Activated CD8-positive, alpha-beta memory T cell treated with anti-CD3 and anti-CD28 coated beads, Interleukin-2, amount 50 U/mL, for 1 hour (primary cell): ENCODE data around the gene GIPC2.
A peak's percentile ranks its signal among the peaks of the same experiment; 100 is the strongest.
"Not testable (repeated sequence)": the region's sequence is repeated elsewhere in the genome, so short reads cannot be mapped to it uniquely, and the experiment has no call there.

Experiments used
- DNase-seq: peaks from one replicate; pipeline ENCODE4 v3.0.0-alpha.2; 2020; ENCODE audit errors: extremely low read depth

Gene GIPC2

GRCh38 chr1:78095593-78095992 is 49.8 kb downstream of the GIPC2 start:
- no peak for DNase-seq

GRCh38 chr1:78096017-78096416 is 50.3 kb downstream of the GIPC2 start:
- no peak for DNase-seq

DNA sequence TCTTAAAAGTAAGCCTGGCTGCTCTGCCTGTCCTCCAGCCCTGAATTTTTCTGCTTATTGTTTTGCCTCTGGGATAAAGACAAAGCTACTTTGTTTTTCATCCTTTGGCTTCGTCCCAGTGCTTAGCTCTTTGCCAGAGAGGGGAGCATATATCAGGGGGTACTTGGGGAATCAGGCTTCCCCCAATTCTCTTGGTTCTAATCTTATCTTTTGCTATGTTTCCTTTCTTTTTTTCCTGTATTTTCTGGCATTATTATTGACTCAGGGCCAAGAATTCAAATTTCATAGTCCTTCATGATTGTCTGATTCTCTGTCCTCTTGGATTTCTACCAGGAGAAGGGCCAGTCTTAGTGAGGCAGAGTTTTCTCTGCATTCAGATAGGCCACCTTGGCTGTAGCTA is 51.2 kb downstream of the GIPC2 start:
- DNase-seq = no peak

DNA sequence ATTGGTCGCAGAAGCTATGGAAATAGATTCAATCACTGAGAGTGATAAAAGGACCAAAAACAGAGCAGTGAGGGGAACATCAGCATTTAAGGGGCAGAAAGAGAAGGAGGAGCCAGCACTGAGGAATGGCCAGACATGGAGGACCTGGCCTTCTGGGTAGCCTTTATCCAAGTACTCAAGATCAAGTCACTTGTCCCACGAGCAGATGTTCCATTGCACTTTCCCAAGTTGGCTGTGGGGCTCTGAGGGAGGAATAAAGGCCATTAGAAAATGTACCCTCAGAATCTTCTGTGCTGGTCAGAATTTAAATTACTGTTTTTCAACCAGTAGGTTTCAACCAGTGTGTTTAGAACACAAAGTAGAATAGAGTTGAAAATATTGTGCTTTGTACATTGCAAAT is 55.3 kb downstream of the GIPC2 start:
- no peak for DNase-seq

- DNase-seq = no peak
Measured at GRCh38 chr1:78101514-78101913, 55.7 kb downstream of the GIPC2 start.

GRCh38 chr1:78102082-78102481 is 56.3 kb downstream of the GIPC2 start:
- DNase-seq = no peak

DNA sequence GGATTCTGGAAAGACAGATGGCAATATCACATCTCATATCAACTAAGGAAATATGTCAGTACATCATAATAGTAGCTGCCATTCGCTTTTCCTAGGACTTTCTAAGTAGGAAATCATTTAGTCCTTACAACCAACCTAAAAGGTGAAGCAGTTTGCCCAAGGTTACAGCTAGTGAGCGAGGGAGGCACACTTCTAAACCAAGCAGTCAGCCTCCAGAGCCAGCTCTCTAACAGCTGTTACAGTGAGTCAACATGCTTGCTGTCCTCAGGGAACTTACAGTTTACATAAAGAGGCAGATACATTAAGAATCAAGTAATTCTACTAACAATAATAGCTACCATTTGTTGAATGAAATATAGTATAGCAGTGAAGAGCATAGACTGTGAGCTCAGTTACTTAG is 57.1 kb downstream of the GIPC2 start:
- DNase-seq = no peak

DNA sequence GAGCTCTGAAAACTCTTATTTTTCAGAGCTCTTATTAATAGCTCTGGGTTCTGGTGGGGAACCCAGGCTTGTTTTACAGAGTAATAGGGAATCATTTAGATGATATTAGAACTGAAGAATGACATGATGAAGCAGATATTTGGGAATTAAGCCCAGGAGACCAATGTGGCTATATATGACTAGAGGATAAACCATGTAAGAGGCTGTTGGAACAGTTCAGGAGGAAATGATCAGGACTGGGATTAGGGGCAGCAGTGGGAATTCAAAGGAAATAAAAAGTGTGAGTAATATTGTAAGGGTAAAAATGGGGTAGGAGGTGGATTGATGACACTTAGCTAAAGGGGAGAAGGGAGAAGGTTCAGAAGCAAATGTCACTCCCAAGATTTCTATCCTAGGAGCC is 58.6 kb downstream of the GIPC2 start:
- DNase-seq = no peak

DNA sequence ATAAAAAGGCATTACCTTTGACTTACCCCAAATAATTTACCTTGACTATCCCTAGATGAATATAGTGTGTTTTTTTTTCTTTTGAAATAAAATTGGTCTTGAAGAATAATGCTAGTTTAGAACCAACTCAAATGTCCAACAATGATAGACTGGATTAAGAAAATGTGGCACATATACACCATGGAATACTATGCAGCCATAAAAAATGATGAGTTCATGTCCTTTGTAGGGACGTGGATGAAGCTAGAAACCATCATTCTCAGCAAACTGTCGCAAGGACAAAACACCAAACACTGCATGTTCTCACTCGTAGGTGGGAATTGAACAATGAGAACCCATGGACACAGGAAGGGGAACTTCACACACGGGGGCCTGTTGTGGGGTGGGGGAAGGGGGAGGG is 63.9 kb downstream of the GIPC2 start:
- not testable (repeated sequence) for DNase-seq

- no peak for DNase-seq
Measured at GRCh38 chr1:78113156-78113916, 67.6 kb downstream of the GIPC2 start.

DNA sequence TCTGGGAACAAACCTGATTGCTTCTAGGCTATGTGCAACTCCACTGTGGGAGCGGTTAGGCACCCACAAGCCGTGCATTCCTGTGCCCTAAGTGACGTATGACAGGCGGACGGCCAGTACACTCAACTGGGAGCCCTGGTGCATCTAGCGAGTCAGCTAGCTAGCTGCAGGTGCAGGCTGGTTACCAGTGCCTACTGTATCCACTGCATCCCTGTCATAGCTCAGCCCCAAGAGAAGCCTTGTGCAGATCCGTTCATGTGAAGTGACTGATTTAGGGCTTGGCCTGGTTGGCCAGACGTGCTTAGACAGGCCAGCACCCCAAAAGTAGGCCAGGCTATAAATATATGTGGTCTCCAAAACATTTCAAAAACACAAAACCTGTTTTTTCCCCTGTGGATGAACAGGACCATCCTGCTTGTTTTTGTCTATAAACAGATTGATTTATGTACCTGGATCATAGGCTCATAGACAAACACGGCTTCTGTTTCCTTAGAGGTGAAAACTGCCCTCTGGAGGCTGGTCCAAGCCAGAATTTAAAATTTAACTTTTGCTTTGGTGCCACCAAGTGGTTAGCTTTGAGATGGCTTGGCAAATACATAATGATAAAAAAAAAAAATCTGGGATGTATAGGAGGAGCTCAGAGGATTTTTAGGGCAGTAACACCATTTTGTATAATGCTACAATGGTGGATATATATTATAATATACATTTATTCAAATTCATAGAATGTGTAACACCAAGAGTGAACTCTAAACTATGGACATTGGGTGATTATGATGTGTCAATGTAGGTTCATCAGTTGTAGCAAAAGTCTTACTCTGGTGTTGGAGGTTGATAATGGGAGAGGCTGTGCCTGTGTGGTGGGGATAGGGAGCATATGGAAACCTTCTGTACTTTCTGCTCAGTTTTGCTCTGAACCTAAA is 68.5 kb downstream of the GIPC2 start:
- DNase-seq = peak; percentile 13

- DNase-seq = not testable (repeated sequence)
Measured at GRCh38 chr1:78120485-78120884, 74.7 kb downstream of the GIPC2 start.

GRCh38 chr1:78121710-78122109 is 75.9 kb downstream of the GIPC2 start:
- no peak for DNase-seq

GRCh38 chr1:78122389-78122788 is 76.6 kb downstream of the GIPC2 start:
- DNase-seq = no peak

- DNase-seq = no peak
Measured at GRCh38 chr1:78126506-78126905, 80.7 kb downstream of the GIPC2 start.

GRCh38 chr1:78132174-78132947 is 86.6 kb downstream of the GIPC2 start:
- DNase-seq = no peak

GRCh38 chr1:78132948-78133322 is 87.2 kb downstream of the GIPC2 start:
- no peak for DNase-seq

DNA sequence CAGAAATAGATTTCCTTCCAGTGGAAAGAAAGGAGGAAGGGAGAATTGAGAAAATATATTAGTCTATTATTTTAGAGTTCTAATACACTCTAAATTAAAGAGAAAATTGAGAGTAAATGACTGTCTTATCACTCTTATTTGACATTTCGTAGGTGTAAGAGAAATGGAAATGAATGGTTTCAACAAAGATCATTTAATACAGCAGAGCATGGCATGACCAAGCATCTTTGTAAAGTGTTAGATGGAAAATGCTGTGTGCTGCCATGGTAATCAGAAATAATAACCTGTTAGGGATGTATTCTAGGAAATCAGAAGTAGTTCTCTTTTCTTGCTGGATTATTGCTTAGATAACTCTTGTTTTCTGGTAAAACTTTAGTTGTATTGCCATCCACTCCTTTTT is 90.9 kb downstream of the GIPC2 start:
- DNase-seq = no peak

GRCh38 chr1:78141531-78142231 is 95.9 kb downstream of the GIPC2 start:
- DNase-seq = no peak

- no peak for DNase-seq
Measured at GRCh38 chr1:78142736-78143135, 97.0 kb downstream of the GIPC2 start.

GRCh38 chr1:78143152-78143551 is 97.4 kb downstream of the GIPC2 start:
- DNase-seq = no peak

DNA sequence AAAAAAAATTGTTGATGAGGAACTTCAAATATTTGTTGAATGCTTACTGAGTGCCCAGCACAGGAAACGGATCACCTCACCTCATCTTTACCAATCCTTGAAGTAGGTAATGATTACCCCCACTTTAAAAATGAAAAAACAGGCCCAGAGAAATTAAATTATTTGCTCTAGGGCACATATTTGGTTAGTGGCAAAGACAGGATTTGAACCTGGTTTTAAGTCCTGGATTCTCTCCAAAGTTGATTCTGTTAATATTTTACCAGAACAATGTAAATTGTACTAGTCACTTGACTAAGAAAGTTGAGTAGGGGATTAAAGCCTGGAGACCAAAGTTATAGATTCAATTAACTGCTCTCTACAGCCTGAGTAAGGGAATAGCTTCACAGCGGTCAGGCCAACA is 97.9 kb downstream of the GIPC2 start:
- no peak for DNase-seq
